Esophagus (tissue), 2 donors: ENCODE measurements around the gene PARD3B. TPM values are rescaled to one million over a fixed set of nuclear protein-coding genes. Genes with fewer than 3 reads are reported as not detected.

ENCODE experiments used
- H3K27ac ChIP-seq, 2 donors: one replicate each; pipeline ENCODE4 v1.5.1; 2013; ENCODE audit warnings: low read depth in 2 of 2, mild to moderate bottlenecking in 2 of 2, inconsistent platforms in 1 of 2, low read length in 1 of 2, moderate library complexity in 1 of 2
- H3K27me3 ChIP-seq, 2 donors: one replicate each; pipeline ENCODE4 v1.6.1; 2013; ENCODE audit warnings: low read length in 2 of 2, control low read depth in 1 of 2, mild to moderate bottlenecking in 1 of 2; ENCODE audit not compliant: insufficient read depth in 2 of 2, control insufficient read depth in 1 of 2
- H3K36me3 ChIP-seq, 2 donors: one replicate each; pipeline ENCODE4 v1.6.1; 2013; ENCODE audit warnings: low read length in 1 of 2; ENCODE audit not compliant: control insufficient read depth in 2 of 2, insufficient read depth in 2 of 2
- H3K4me1 ChIP-seq, 2 donors: one replicate each; pipeline ENCODE4 v1.6.1; 2013; ENCODE audit warnings: low read length in 1 of 2; ENCODE audit not compliant: control insufficient read depth in 2 of 2, insufficient read depth in 2 of 2
- H3K4me3 ChIP-seq, 2 donors: one replicate each; pipeline ENCODE4 v1.5.1; 2013; ENCODE audit warnings: low read length in 2 of 2, mild to moderate bottlenecking in 2 of 2, low read depth in 1 of 2, moderate library complexity in 1 of 2
- H3K9me3 ChIP-seq, 2 donors: one replicate each; pipeline ENCODE4 v1.6.1; 2013; ENCODE audit warnings: mild to moderate bottlenecking in 2 of 2, low read depth in 1 of 2, low read length in 1 of 2, moderate library complexity in 1 of 2; ENCODE audit not compliant: control insufficient read depth in 2 of 2, insufficient read depth in 1 of 2
- WGBS, 2 donors: extraction: QIAGEN DNeasy Blood & Tissue Kit; methylation state at CpG; one replicate each; pipeline ENCODE4 v1.1.7; 2013; 5-methylcytosine and 5-hydroxymethylcytosine counted together
- polyA plus RNA-seq, 2 donors: library from polyadenylated mRNA; stranded (reverse); fragments of 200-250 nt; gene quantifications; one replicate each; pipeline ENCODE4 v1.2.3, GENCODE V29; 2013
- donor health status: healthy with polysubstance abuse.
- donor health status: Bipolar disorder and iron deficiency.

Gene PARD3B
- polyA plus RNA-seq, 2 donors, result 1.2 to 1.3 TPM

GRCh38 chr2:205465791-205466190, 920.5 kb downstream of the PARD3B start:
- H3K27me3 ChIP-seq, result no peaks in the 10 kb centered on the region
- no peak overlapping the region for H3K27ac ChIP-seq
- no peaks in the 10 kb centered on the region for H3K4me1 ChIP-seq
- no peak overlapping the region for H3K4me3 ChIP-seq
- H3K36me3 ChIP-seq, result no peaks in the 10 kb centered on the region
- 81 to 87% methylated on average over 3 of the region's 3 CpGs for WGBS, 2 donors
- no peaks in the 10 kb centered on the region for H3K9me3 ChIP-seq

- Histone ChIP-seq H3K27ac (no peak overlapping the region), H3K4me1 (no peaks in the 10 kb centered on the region), H3K4me3 (no peak overlapping the region), H3K36me3 (no peaks in the 10 kb centered on the region), H3K9me3 (no peaks in the 10 kb centered on the region), H3K27me3 (no peaks in the 10 kb centered on the region)
- 95 to 97% methylated on average over 2 of the region's 2 CpGs for WGBS, 2 donors
These were observed 926.5 kb downstream of the PARD3B start for GRCh38 chr2:205471776-205472175.

DNA sequence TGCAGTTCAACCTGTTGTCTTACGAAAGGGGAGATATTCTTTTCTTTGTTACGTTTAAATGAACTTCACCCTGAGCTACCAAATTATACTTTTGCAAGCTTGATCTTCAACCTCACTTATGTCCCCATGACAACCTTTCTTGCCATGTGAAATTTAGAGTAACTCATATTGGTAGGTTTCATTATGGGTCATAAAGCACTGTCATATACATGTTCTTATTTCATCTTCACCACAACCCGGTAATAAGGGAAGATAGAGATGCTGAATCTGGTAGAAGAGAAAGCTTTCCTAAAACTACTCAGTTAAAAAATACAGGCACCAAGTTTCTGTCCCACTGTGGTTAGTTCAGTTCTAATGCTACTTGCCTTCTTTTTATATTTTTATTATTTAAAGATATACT, 928.5 kb downstream of the PARD3B start:
- 89 to 94% methylated on average over 3 of the region's 3 CpGs for WGBS, 2 donors
- Histone ChIP-seq H3K4me1 (no peaks in the 10 kb centered on the region), H3K36me3 (no peaks in the 10 kb centered on the region), H3K27ac (no peak overlapping the region), H3K4me3 (no peak overlapping the region), H3K27me3 (no peaks in the 10 kb centered on the region), H3K9me3 (no peaks in the 10 kb centered on the region)

GRCh38 chr2:205474741-205475415, 929.6 kb downstream of the PARD3B start:
- H3K27me3 ChIP-seq, result no peaks in the 10 kb centered on the region
- no peaks in the 10 kb centered on the region for H3K9me3 ChIP-seq
- no peak overlapping the region for H3K27ac ChIP-seq
- no peaks in the 10 kb centered on the region for H3K4me1 ChIP-seq
- 77% methylated on average over 6 of the region's 6 CpGs for WGBS, 2 donors
- H3K4me3 ChIP-seq, result no peak overlapping the region
- no peaks in the 10 kb centered on the region for H3K36me3 ChIP-seq

DNA sequence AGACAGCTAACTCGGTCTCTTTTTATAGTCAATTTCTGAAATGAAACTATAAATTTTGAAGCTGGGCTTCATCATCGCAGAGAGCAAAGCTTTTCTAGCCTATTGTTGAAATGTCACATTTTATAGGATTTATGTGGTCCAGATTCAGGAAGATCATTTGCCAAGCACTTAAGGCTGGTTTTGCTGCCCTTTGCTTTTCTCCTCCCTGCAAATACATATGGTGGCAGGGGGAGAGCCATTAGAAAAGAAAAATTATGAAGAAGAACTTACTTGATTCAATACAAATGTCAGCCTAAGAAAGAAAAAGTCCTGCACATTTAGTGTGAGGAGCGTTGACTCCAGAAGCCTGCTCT, 930.1 kb downstream of the PARD3B start:
- WGBS, 2 donors, result 87 to 91% methylated on average over 3 of the region's 3 CpGs
- H3K4me1 ChIP-seq, result no peaks in the 10 kb centered on the region

DNA sequence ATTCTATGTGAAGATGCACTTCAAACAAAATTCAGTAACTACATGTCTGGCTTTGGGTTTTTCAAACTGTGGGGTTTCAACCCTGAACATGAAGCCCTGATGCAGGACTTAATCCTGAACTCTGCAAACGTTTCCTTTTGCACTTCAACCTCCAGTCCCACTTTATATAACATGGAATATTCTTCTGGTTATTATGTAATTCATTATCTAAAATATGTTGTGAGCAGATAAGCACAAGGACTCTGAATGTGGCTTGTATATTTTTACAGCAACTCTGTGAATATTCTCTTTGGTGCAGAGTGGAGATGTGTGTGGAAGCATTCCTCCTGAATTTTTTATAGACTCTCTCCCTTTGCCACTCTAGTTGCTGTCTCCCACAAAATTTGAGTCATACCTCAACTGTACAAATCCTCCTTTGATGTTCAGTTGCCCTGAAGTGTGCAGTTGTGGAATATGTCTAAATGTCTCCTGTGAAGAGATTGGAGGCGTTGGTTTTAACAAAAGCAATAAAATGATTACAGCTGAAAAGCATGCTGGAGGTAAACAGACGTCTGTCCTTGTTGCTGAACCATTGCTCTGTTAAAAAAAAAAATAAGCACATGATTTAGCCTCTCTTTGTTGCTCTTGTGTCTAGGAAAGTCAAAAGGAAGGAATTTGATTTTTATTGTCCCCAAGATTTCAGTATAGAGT, 931.9 kb downstream of the PARD3B start:
- Histone ChIP-seq H3K36me3 (no peaks in the 10 kb centered on the region), H3K4me3 (no peak overlapping the region), H3K4me1 (no peaks in the 10 kb centered on the region), H3K27ac (no peak overlapping the region), H3K9me3 (no peaks in the 10 kb centered on the region), H3K27me3 (no peaks in the 10 kb centered on the region)
- WGBS, 2 donors, result 55 to 66% methylated on average over 3 of the region's 3 CpGs

More for the DNA sequence above, 930.1 kb downstream of the PARD3B start:
- Histone ChIP-seq H3K4me3 (no peak overlapping the region), H3K27me3 (no peaks in the 10 kb centered on the region), H3K9me3 (no peaks in the 10 kb centered on the region), H3K27ac (no peak overlapping the region), H3K36me3 (no peaks in the 10 kb centered on the region)

DNA sequence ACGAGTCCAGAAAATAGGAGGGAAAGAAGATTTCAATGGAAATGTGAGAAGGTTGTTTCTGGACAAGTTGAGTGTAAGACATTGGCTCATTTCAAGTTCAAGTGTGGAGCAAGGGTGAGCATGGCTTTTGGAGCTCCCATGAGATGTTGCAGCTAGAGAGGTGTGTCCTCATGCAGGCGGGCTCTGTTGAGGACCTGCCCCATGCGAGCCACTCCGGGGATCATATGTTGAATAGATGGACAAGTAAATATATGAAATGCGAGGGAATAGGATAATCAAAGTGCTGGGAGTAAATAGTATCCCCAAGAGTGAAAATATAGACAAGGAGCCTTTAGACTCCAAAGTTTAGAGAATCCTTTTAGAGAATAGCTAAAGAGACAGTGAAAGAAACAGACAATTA, 936.6 kb downstream of the PARD3B start:
- 92 to 95% methylated on average over 5 of the region's 5 CpGs for WGBS, 2 donors
- Histone ChIP-seq H3K4me1 (no peaks in the 10 kb centered on the region), H3K4me3 (no peak overlapping the region), H3K27me3 (no peaks in the 10 kb centered on the region), H3K36me3 (no peaks in the 10 kb centered on the region), H3K9me3 (no peaks in the 10 kb centered on the region), H3K27ac (no peak overlapping the region)

DNA sequence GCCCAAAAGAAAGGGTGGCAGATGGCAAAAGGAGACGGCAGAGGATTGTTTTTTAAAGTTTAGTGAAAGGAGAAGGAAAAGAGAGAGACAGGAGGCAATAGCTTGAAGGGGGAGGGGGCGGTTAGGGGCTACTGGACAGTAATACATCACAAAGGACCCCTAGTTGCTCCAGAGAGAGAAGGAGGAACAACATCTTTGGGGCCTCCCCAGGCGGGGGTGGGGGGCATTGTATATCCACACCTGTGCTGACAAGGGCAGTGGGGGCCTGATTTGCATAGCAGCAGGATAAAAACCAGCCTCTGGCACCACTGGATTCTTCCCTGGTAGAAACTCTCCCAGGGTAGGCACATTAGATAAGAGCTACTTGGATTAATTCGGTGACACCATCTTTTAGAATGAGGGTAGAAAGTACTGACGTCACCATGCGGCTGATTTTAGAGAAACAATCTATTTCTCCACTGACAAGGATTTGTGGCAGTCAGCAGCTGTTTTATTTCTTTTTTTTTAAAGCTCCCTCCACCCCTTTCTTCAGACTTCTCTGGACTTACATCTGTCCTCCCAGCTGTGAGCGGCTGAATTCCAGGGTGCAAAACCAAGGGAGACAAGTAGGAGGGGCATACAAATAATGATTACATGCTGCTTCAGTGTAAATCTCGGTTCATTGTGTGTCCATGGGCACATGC, 937.3 kb downstream of the PARD3B start:
- H3K4me1 ChIP-seq, result no peaks in the 10 kb centered on the region
- H3K27me3 ChIP-seq, result no peaks in the 10 kb centered on the region
- H3K36me3 ChIP-seq, result no peaks in the 10 kb centered on the region
- WGBS, 2 donors, result 72 to 79% methylated on average over 8 of the region's 8 CpGs
- H3K27ac ChIP-seq, result no peak overlapping the region
- H3K9me3 ChIP-seq, result no peaks in the 10 kb centered on the region
- H3K4me3 ChIP-seq, result no peak overlapping the region

GRCh38 chr2:205483095-205483494, 937.8 kb downstream of the PARD3B start:
- no peaks in the 10 kb centered on the region for H3K36me3 ChIP-seq
- no peaks in the 10 kb centered on the region for H3K27me3 ChIP-seq
- H3K4me3 ChIP-seq, result no peak overlapping the region
- no peaks in the 10 kb centered on the region for H3K9me3 ChIP-seq
- no peaks in the 10 kb centered on the region for H3K4me1 ChIP-seq
- H3K27ac ChIP-seq, result no peak overlapping the region
